ENCODE data around the gene CCDC92.

The CCDC92 gene

DNA sequence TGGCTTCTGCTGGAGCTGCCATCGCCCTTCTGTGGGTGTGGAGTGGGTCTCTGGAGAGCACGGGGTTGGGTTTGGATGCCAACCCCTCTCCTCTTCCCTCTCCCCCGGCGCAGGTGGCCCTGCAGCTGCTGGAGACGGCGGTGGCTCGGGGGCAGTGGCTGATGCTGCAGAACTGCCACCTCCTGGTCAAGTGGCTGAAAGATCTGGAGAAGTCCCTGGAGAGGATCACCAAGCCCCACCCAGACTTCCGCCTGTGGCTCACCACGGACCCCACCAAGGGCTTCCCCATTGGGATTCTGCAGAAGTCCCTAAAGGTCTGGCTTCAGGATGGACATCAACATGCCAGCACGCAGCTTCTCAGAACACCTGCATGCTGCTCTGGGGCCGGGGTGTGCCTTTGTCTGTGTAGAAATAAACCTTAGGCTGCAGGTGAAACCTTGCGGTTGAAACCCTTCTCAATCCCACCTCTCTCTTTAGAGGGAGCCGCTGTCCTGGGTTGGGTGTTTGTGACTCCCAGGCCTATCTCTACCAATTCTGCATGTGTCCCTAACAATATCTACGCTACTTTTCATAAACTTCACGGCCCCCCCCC lies 44.3 kb downstream of the CCDC92 start:
- H3K27me3 ChIP-seq (ENCODE audit: low read length) = peaks cover 3% of the 10 kb centered on the region; the same call in 1 of the 2 replicates

GRCh38 chr12:123924539-123924938 lies 48.1 kb downstream of the CCDC92 start:
- TF ChIP-seq EZH2phosphoT487 (conservative IDR thresholded peaks at IDR 0.05; ENCODE audit: low read length) = no peak
- TF ChIP-seq CTCF (IDR thresholded peaks at IDR 0.05; ENCODE audit: insufficient read depth, low read length, poor library complexity, severe bottlenecking) = no peak
- H3K27ac ChIP-seq (ENCODE audit: low read depth, low read length) = no peak overlapping the region
- no peak overlapping the region for H3K4me2 ChIP-seq (ENCODE audit: low read depth, low read length, poor library complexity, severe bottlenecking)
- H3F3A ChIP-seq (ENCODE audit: insufficient read depth) = no peaks in the 10 kb centered on the region
- H3K79me2 ChIP-seq (ENCODE audit: insufficient read depth, low read length) = no peaks in the 10 kb centered on the region
- no peaks in the 10 kb centered on the region for H3K9me2 ChIP-seq (replicated peaks; ENCODE audit: insufficient read depth, low read length)
- H4K20me1 ChIP-seq (ENCODE audit: low read depth, low read length) = no peaks in the 10 kb centered on the region
- peaks cover 3% of the 10 kb centered on the region; the same call in 1 of the 2 replicates for H3K27me3 ChIP-seq (ENCODE audit: low read length)
- H3K9me3 ChIP-seq (ENCODE audit: insufficient read depth, low read length) = no peaks in the 10 kb centered on the region
- no peaks in the 10 kb centered on the region for H3K36me3 ChIP-seq (ENCODE audit: low read length)
- H3K9ac ChIP-seq (ENCODE audit: low read length) = no peak overlapping the region
- no peak overlapping the region for H2AFZ ChIP-seq (ENCODE audit: low read depth, low read length, severe bottlenecking)
- no peak overlapping the region for H3K4me3 ChIP-seq (ENCODE audit: insufficient read depth, low read length, poor library complexity, severe bottlenecking)

More for the DNA sequence above, 44.3 kb downstream of the CCDC92 start:
- Histone ChIP-seq H3K27ac (ENCODE audit: low read depth, low read length) (no peak overlapping the region), H2AFZ (ENCODE audit: low read depth, low read length, severe bottlenecking) (no peak overlapping the region), H3F3A (ENCODE audit: insufficient read depth) (no peaks in the 10 kb centered on the region), H3K79me2 (ENCODE audit: insufficient read depth, low read length) (no peaks in the 10 kb centered on the region), H3K9me3 (ENCODE audit: insufficient read depth, low read length) (no peaks in the 10 kb centered on the region), H3K9ac (ENCODE audit: low read length) (no peak overlapping the region), H3K9me2 (replicated peaks; ENCODE audit: insufficient read depth, low read length) (no peaks in the 10 kb centered on the region), H3K4me2 (ENCODE audit: low read depth, low read length, poor library complexity, severe bottlenecking) (no peak overlapping the region), H4K20me1 (ENCODE audit: low read depth, low read length) (no peaks in the 10 kb centered on the region), H3K36me3 (ENCODE audit: low read length) (no peaks in the 10 kb centered on the region), H3K4me3 (ENCODE audit: insufficient read depth, low read length, poor library complexity, severe bottlenecking) (no peak overlapping the region)
- TF ChIP-seq CTCF (IDR thresholded peaks at IDR 0.05; ENCODE audit: insufficient read depth, low read length, poor library complexity, severe bottlenecking) (no peak), EZH2phosphoT487 (conservative IDR thresholded peaks at IDR 0.05; ENCODE audit: low read length) (no peak)

DNA sequence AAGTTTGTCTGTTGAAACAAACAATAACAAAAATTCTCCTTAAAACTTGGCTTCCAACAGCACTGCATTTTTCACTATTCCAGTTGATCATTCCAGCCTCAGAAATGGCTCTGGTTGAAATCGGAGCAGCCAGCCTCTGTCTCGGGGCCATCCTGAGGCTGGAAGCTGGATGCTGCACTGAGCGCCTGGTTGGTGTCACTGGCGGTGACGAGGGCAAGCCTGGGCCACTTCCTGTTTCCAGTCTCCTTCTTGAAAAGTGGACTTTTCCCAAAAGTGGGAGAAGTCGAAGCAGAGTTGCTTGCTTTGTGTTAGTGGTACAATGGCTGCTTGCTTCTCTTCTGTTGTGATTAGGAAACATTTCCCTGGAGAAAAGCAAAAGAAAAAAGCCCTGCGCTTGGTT lies 48.7 kb downstream of the CCDC92 start:
- H3K27me3 ChIP-seq (ENCODE audit: low read length) = peaks cover 3% of the 10 kb centered on the region; the same call in 1 of the 2 replicates
- no peak overlapping the region for H3K4me2 ChIP-seq (ENCODE audit: low read depth, low read length, poor library complexity, severe bottlenecking)
- TF ChIP-seq EZH2phosphoT487 (conservative IDR thresholded peaks at IDR 0.05; ENCODE audit: low read length) = no peak
- TF ChIP-seq CTCF (IDR thresholded peaks at IDR 0.05; ENCODE audit: insufficient read depth, low read length, poor library complexity, severe bottlenecking) = no peak
- no peak overlapping the region for H3K9ac ChIP-seq (ENCODE audit: low read length)
- no peaks in the 10 kb centered on the region for H3K36me3 ChIP-seq (ENCODE audit: low read length)
- H3K79me2 ChIP-seq (ENCODE audit: insufficient read depth, low read length) = no peaks in the 10 kb centered on the region
- no peak overlapping the region for H3K4me3 ChIP-seq (ENCODE audit: insufficient read depth, low read length, poor library complexity, severe bottlenecking)
- H3F3A ChIP-seq (ENCODE audit: insufficient read depth) = no peaks in the 10 kb centered on the region
- H3K9me2 ChIP-seq (replicated peaks; ENCODE audit: insufficient read depth, low read length) = no peaks in the 10 kb centered on the region
- H3K9me3 ChIP-seq (ENCODE audit: insufficient read depth, low read length) = no peaks in the 10 kb centered on the region
- H4K20me1 ChIP-seq (ENCODE audit: low read depth, low read length) = no peaks in the 10 kb centered on the region
- no peak overlapping the region for H3K27ac ChIP-seq (ENCODE audit: low read depth, low read length)
- H2AFZ ChIP-seq (ENCODE audit: low read depth, low read length, severe bottlenecking) = no peak overlapping the region
